ENCODE measurements around the gene OCA2.
"Not testable (repeated sequence)": the region's sequence is repeated elsewhere in the genome, so short reads cannot be mapped to it uniquely, and the experiment has no call there.

Gene OCA2

GRCh38 chr15:27752691-27753090 lies 346.4 kb downstream of the OCA2 start:
- DNase-seq = no peak

GRCh38 chr15:27747997-27748396 lies 351.1 kb downstream of the OCA2 start:
- DNase-seq = no peak

- DNase-seq = no peak
Observed at GRCh38 chr15:27746401-27746955, 352.6 kb downstream of the OCA2 start.

DNA sequence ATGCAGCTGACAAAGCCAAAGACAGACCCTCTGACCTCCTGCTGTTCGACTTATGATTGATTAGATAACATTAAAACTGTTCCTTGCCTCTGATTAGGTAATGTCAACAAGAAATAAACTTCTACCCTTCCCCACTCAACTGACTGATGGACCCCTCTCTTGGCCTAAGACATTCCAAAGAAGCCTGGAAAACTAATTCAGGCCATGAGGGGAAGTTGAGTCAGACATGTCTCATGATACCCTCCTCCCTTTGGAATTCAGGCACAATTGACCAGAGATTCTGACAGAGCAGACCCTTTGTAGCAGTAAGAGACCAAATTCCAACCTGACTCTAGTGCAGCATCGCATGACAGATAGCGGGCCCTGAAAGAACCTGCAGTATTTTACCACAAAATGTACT lies 354.5 kb downstream of the OCA2 start:
- DNase-seq = no peak

GRCh38 chr15:27743638-27744037 lies 355.5 kb downstream of the OCA2 start:
- DNase-seq = no peak

DNA sequence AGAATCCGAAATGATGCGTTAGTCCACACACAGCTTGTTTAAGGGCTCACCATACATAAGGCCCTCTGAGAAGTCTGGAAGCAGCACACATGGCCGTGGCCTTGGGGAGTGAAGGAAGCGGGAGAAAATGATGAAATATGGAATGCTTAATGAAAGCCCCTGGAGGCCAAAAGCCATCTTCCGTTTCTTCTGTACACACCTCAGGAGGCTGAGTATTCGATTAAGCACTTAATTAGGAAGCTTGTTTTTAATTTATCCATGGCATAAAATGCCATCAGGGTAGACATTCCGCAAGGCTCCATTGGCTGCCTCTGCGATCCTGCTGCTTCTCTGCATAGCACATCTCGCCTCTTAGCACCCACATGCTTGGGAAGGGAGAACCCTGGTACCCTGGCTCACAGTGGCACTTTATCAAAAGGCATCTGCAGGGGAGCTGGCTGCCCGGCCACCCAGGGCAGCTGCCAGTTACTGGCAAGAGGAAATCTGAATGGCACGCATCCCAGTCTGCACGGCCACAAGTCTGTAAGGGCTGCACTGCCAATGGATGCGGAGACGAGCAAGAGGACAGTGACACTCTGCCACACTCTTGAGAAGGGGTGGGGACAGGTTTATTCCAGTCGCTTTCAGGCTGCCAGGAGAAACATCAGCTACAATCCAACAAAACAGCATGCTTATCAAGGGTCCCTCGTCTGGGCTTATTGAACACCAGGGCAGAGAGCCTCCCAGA lies 356.2 kb downstream of the OCA2 start:
- DNase-seq = no peak

DNA sequence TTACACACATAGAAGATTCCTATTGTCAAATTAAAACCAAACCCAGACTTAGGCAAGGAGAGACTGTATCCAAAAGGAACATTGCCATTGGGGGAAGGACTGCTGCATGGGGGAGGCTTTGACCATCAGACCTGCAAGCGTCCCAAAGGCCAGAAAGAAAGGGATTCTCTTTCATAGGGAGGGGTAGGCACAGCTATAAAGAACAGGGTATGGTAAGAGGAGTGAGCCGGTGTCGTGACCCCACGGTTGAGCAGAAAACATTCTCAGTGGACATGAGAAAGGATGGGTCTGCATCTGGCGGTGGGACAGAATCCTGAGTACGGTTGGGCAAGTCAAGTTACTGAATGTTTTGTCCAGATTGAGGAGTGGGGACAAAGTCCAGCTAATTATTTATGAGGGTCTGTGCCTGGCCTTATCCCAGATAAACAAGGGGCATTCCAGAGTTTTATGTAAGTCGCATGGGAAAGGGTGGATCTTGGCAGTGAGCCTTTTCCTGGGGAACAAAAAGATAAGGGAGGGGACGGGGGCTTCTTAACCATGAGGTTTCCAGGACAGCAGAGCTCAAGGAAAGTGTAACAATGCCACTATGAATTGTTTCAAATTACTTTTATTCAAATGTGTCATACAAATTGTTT lies 357.8 kb downstream of the OCA2 start:
- DNase-seq = no peak

DNA sequence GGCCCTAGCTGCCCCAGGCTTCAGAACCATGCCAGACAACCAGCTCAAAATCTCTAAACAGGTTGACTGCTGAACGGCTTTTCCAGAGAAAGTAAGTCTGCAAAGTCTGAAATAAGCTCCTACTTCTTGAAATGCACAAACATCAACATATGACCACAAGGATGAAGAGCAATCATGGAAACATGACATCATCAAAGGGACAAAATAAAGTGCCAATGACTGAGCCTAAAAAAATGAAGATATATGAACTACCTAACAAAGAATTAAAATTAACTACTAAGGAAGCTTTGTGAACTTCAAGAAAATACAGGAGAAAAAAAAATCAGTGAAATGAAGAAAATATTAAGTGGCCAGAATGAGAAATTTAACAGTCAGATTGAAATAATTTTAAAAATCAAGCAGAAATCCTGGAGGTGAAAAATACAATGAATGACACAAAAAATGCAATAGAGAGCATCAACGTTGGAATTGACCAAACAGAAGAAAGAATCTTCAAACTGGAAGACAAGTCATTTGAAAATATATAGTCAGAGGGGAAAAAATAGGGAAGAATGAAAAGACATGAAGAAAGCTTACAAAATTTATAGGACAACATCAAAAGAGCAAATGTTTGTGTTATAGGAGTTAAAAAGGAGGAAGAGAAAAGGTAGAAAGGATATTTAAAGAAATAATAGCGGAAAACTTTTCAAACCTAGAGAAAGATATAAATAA lies 364.2 kb downstream of the OCA2 start:
- no peak for DNase-seq

- no peak for DNase-seq
Observed at GRCh38 chr15:27731776-27732175, 367.3 kb downstream of the OCA2 start.

DNA sequence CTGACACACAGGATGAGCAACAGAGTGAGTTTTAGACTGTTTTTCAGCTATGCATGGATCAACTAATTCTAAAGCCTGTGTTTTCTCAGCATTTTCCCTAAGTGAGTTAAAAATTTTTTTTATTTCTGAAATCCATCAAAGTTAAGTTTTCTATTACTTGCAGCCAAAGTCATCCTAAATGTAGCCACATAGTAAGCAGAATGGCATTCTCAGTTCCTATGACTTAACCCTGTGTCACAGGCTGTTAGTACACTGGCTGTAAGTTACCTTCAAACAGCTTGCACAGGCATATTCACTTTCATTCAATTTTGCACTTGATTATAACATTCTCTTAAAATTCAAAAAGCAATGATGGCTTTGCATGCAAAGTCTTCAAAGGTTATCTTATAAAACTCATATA lies 368.2 kb downstream of the OCA2 start:
- DNase-seq = no peak

DNA sequence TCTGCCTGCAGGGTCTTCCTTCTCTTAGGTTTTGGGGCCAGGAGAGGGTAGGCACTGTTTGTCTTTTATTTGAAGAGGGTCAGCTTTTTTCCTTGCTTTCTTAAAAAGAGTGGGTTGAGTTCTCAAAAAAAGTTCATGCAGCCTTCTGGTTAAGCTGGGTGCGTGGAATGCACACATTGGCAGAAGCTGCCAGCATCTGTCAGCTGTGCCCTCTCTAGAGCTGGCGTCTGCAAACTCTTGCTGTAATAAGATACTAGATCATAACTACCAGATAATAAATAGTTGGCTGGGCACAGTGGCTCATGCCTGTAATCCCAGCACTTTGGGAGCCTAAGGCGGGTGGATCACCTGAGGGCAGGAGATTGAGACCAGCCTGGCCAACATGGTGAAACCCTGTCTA lies 373.4 kb downstream of the OCA2 start:
- DNase-seq = peak; percentile 24

- no peak for DNase-seq
Observed at GRCh38 chr15:27723821-27724220, 375.3 kb downstream of the OCA2 start.

- no peak for DNase-seq
Observed at GRCh38 chr15:27722102-27722501, 377.0 kb downstream of the OCA2 start.

DNA sequence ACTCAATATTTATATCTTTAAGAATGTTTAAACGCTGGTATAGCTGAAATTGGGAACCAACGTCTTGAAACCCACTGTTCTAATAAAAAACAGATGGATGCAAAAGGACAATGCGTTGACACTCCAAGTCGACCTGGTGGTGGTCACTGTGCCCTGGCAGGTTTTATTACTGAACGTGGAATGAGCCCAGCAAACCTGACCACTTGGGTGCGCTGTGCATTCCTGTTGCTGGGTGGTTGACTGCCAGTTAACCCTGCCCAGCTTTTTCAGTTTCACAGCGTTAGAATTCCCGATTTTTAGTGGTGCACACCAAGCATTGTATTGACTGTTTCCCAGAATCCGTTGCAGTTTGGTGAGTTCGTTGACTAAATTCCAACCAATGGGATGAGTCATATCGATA lies 384.4 kb downstream of the OCA2 start:
- DNase-seq = no peak

DNA sequence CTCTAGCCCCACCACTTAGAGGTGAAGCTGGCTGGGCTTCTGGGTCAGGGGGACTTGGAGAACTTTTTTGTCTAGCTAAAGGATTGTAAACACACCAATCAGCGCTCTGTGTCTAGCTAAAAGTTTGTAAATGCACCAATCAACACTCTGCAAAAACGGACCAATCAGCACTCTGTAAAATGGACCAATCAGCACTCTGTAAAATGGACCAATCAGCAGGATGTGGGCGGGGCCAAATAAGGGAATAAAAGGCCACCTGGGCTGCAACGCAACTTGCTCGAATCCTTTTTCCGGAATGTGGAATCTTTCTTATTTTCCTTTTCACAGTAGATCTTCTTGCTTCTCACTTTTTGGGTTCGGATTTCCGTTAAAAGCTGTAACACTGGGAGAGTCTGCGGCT lies 385.3 kb downstream of the OCA2 start:
- not testable (repeated sequence) for DNase-seq

- DNase-seq = no peak
Observed at GRCh38 chr15:27707257-27707656, 391.9 kb downstream of the OCA2 start.

DNA sequence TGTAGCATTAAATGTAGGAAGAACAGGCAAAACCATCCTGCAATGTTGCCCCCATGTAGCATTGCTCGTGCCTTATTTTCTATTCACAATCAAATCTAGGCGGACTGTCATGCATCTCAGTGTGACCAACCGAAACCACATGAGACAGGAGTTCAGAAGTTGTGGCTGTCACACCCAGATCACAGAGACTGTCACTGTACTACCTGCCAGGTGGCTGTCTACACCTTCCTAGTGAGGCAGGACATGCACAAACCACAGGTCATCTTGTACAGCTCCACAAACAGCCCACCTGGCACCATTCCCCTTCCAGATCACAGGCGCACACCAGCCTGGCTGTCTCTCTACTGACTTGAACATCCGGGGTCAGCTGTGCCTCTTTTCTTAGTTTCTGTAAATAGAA lies 392.8 kb downstream of the OCA2 start:
- DNase-seq = no peak

DNA sequence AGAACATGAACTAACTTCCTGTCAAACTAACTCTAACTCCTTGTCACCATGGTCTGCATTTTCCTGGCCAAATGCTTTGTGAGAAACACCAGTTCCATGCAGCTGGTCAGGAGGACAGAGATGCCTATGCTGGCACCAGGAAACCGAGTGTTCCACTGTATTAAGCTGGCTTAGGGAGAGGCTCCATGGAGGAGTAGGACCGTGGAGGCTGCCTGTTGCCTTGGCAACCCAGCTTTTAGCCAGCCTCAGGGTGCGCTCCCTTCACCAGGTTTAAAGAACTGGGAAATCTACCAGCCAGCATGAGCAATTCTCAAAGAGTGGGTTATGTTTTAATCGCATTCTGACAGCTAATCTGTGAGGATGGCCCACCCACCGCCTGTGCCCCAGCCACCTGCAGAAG lies 394.1 kb downstream of the OCA2 start:
- DNase-seq = no peak

Measured in NCI-H2171 (cell line).